Lung (tissue), 12 donors: ENCODE data around the gene KERA. TPM values are rescaled to one million over a fixed set of nuclear protein-coding genes. Genes with fewer than 3 reads are reported as not detected.

Experiments used
- ATAC-seq: fragments of 200-7000 bp; cut with Tn5 transposase; one replicate; pipeline ENCODE4 v1.9.1; 2020; ENCODE audit warnings: moderate number of reproducible peaks; ENCODE audit not compliant: insufficient read depth, low FRiP score
- DNase-seq, 3 donors: peaks; one replicate each; pipeline ENCODE4 v3.0.0-alpha.2; 2013 to 2017
- H3K27ac ChIP-seq, 2 donors: one replicate each; pipeline ENCODE4 v1.5.1; 2013; ENCODE audit warnings: mild to moderate bottlenecking in 2 of 2, moderate library complexity in 2 of 2, control low read depth in 1 of 2, inconsistent platforms in 1 of 2, low read depth in 1 of 2, low read length in 1 of 2
- H3K27me3 ChIP-seq, 3 donors: one replicate each; pipeline ENCODE4 v1.5.1; 2013; ENCODE audit warnings: low read length in 2 of 3; ENCODE audit not compliant: control insufficient read depth in 3 of 3, insufficient read depth in 3 of 3
- H3K36me3 ChIP-seq, 4 donors: one replicate each; pipeline ENCODE4 v1.5.1; 2013; ENCODE audit warnings: low read length in 4 of 4, mild to moderate bottlenecking in 1 of 4, moderate library complexity in 1 of 4; ENCODE audit not compliant: control insufficient read depth in 4 of 4, insufficient read depth in 4 of 4
- H3K4me1 ChIP-seq, 5 donors: one replicate each; pipeline ENCODE4 v1.5.1; 2013; ENCODE audit warnings: low read length in 5 of 5, mild to moderate bottlenecking in 2 of 5, moderate library complexity in 1 of 5; ENCODE audit not compliant: control insufficient read depth in 5 of 5, insufficient read depth in 5 of 5
- H3K4me3 ChIP-seq: one replicate; pipeline ENCODE4 v1.5.1; 2013; ENCODE audit warnings: mild to moderate bottlenecking, control low read depth, moderate library complexity
- H3K9ac ChIP-seq, 2 donors: one replicate each; pipeline ENCODE4 v1.5.1; 2013; ENCODE audit warnings: low read length in 2 of 2, control low read depth in 1 of 2; ENCODE audit not compliant: insufficient read depth in 1 of 2
- H3K9me3 ChIP-seq, 4 donors: one replicate each; pipeline ENCODE4 v1.5.1; 2013; ENCODE audit warnings: low read length in 3 of 4, mild to moderate bottlenecking in 1 of 4, moderate library complexity in 1 of 4; ENCODE audit not compliant: control insufficient read depth in 4 of 4, insufficient read depth in 3 of 4
- CTCF ChIP-seq: IDR thresholded peaks from 2 replicates; pipeline ENCODE4 v1.5.1; 2012; ENCODE audit warnings: mild to moderate bottlenecking; ENCODE audit errors: control extremely low read depth, extremely low read depth
- WGBS, 2 donors: extraction: QIAGEN DNeasy Blood & Tissue Kit; methylation state at CpG; one replicate each; pipeline ENCODE4 v1.1.7; 2013; 5-methylcytosine and 5-hydroxymethylcytosine counted together
- polyA plus RNA-seq, 2 donors: library from polyadenylated mRNA; stranded (reverse); fragments of 200-250 nt; gene quantifications; one replicate each; pipeline ENCODE4 v1.2.1, GENCODE V29; 2013
- total RNA-seq, 2 donors: library from RNA; depleted of rRNA in 1 of 2; stranded (reverse); fragments of >200 nt in 1 of 2; gene quantifications; one replicate each; pipeline ENCODE4 v1.2.1, GENCODE V29; 2014 to 2021
- donor health status: control.
- donor health status: control.
- donor health status: Bipolar disorder and iron deficiency.
- donor health status: healthy.
- donor health status: DM: yes; HTN: yes; CAD: no.

Gene KERA
- total and polyA plus RNA-seq, 4 donors, result 0.26 TPM; not detected in 3

GRCh38 chr12:91040096-91040755 is 17.6 kb downstream of the KERA start:
- Histone ChIP-seq H3K9ac (no peak overlapping the region), H3K27ac (no peak overlapping the region), H3K27me3 (no peaks in the 10 kb centered on the region), H3K9me3 (no peaks in the 10 kb centered on the region), H3K36me3 (no peaks in the 10 kb centered on the region), H3K4me1 (peaks cover 0 to 18% (median 4%) of the 10 kb centered on the region in 5 donors), H3K4me3 (no peak overlapping the region)
- DNase-seq (peak in 2 of 3 donors; percentile 55 to 70), ATAC-seq (no peak)
- no peak for TF ChIP-seq CTCF
- WGBS, 2 donors, result 63 to 81% methylated on average over 1 of the region's 1 CpG

- no peak for TF ChIP-seq CTCF
- H3K36me3 ChIP-seq, result no peaks in the 10 kb centered on the region
- ATAC-seq (no peak), DNase-seq (peak in 2 of 3 donors; percentile 41 to 59)
- no peak overlapping the region for H3K4me3 ChIP-seq
- no peak overlapping the region for H3K9ac ChIP-seq
- H3K4me1 ChIP-seq, result peaks cover 0 to 15% (median 0%) of the 10 kb centered on the region in 5 donors
- H3K27me3 ChIP-seq, result no peaks in the 10 kb centered on the region
- H3K27ac ChIP-seq, result no peak overlapping the region
- H3K9me3 ChIP-seq, result no peaks in the 10 kb centered on the region
Observed at GRCh38 chr12:91037276-91037675, 20.5 kb downstream of the KERA start.

- Histone ChIP-seq H3K4me3 (no peak overlapping the region), H3K27me3 (no peaks in the 10 kb centered on the region), H3K9ac (no peak overlapping the region), H3K27ac (no peak overlapping the region), H3K9me3 (no peaks in the 10 kb centered on the region), H3K4me1 (peaks cover 0 to 10% (median 0%) of the 10 kb centered on the region in 5 donors), H3K36me3 (no peaks in the 10 kb centered on the region)
- DNase-seq (no peak), ATAC-seq (no peak)
- no peak for TF ChIP-seq CTCF
- 40 to 70% methylated on average over 2 of the region's 2 CpGs for WGBS, 2 donors
Observed at GRCh38 chr12:91033251-91033650, 24.6 kb downstream of the KERA start.
